Loucy (cell line): ENCODE measurements around the gene KLF16.

ENCODE experiments used
- CTCF ChIP-seq: fragments of 200-600 bp; sonication (generic); conservative IDR thresholded peaks from 2 replicates; pipeline ENCODE4 v1.5.1; 2014; ENCODE audit warnings: mild to moderate bottlenecking, antibody characterized with exemption, low read length
- EZH2phosphoT487 ChIP-seq: fragments of 200-600 bp; IDR thresholded peaks from 2 replicates; pipeline ENCODE4 v1.6.1; 2018; ENCODE audit warnings: antibody characterized with exemption, mild to moderate bottlenecking, moderate library complexity, borderline replicate concordance

GRCh38 chr19:1884291-1884718, 20.9 kb upstream of the KLF16 start:
- no peak for TF ChIP-seq CTCF
- no peak for TF ChIP-seq EZH2phosphoT487
